A673 (cell line): ENCODE results near the gene ERAL1. TPM values are rescaled to one million over a fixed set of nuclear protein-coding genes. Genes with fewer than 3 reads are reported as not detected.

Experiments
- BruUV-seq: library from RNA; stranded (reverse); fragments of 400-500 nt; replicated peaks from 2 replicates; lab custom pipeline; 2021; lab: Mats Ljungman, UMichigan
- CTCF ChIA-PET: fragments of 300-600 bp; sonication (Branson Sonifier 250); formaldehyde crosslinking; loops from one replicate; lab custom pipeline; 2022; ENCODE audit warnings: antibody characterized with exemption; lab: Charles Lee
- POLR2A ChIA-PET: fragments of 300-600 bp; sonication (Branson Sonifier 250); formaldehyde crosslinking; loops from one replicate; lab custom pipeline; 2022; ENCODE audit warnings: antibody characterized with exemption; ENCODE audit not compliant: low non-redundant PET; lab: Charles Lee
- DNase-seq: peaks from one replicate; pipeline ENCODE4 v3.0.0-alpha.2; 2015; ENCODE audit warnings: low spot score
- H3K27ac ChIP-seq: fragments of 200-600 bp; sonication (generic); 2 replicates; pipeline ENCODE4 v1.5.1; 2016; ENCODE audit warnings: mixed run types, low read depth, mild to moderate bottlenecking, mixed read lengths, antibody characterized with exemption, low read length; ENCODE audit not compliant: poor library complexity, severe bottlenecking
- H3K27me3 ChIP-seq: fragments of 200-600 bp; sonication (generic); replicated peaks from 2 replicates; pipeline ENCODE4 v1.6.1; 2017; ENCODE audit warnings: mixed run types, low read depth, mild to moderate bottlenecking, mixed read lengths, antibody characterized with exemption, low read length; ENCODE audit not compliant: insufficient read depth, poor library complexity
- H3K36me3 ChIP-seq: fragments of 200-600 bp; sonication (generic); 2 replicates; pipeline ENCODE4 v1.6.1; 2016; ENCODE audit warnings: mixed run types, mild to moderate bottlenecking, mixed read lengths, antibody characterized with exemption, low read length; ENCODE audit not compliant: insufficient read depth, poor library complexity, severe bottlenecking
- H3K4me1 ChIP-seq: fragments of 200-600 bp; sonication (generic); 2 replicates; pipeline ENCODE4 v1.6.1; 2017; ENCODE audit warnings: mixed run types, mild to moderate bottlenecking, mixed read lengths, antibody characterized with exemption, low read length; ENCODE audit not compliant: insufficient read depth, poor library complexity, severe bottlenecking
- H3K4me3 ChIP-seq: fragments of 200-600 bp; sonication (generic); 2 replicates; pipeline ENCODE4 v1.5.1; 2016; ENCODE audit warnings: low read depth, mixed run types, mild to moderate bottlenecking, mixed read lengths, low read length; ENCODE audit not compliant: poor library complexity, severe bottlenecking
- H3K9me3 ChIP-seq: fragments of 200-600 bp; sonication (generic); 2 replicates; pipeline ENCODE4 v1.6.1; 2016; ENCODE audit warnings: mixed run types, low read depth, mild to moderate bottlenecking, mixed read lengths, antibody characterized with exemption, low read length; ENCODE audit not compliant: poor library complexity, severe bottlenecking
- CTCF ChIP-seq: fragments of 300-800, 200-600 bp; sonication (generic); conservative IDR thresholded peaks from 2 replicates; pipeline ENCODE4 v1.5.1; 2017; ENCODE audit warnings: low read depth, mild to moderate bottlenecking, antibody characterized with exemption, low read length, moderate library complexity, mixed read lengths
- EZH2 ChIP-seq: fragments of 200-600 bp; sonication (generic); IDR thresholded peaks from 2 replicates; pipeline ENCODE4 v1.6.1; 2017; ENCODE audit warnings: borderline replicate concordance, low read depth, mild to moderate bottlenecking, mixed read lengths, antibody characterized with exemption, low read length; ENCODE audit not compliant: poor library complexity, severe bottlenecking
- intact Hi-C: fragments of 100-400 bp; cut with micrococcal nuclease; formaldehyde crosslinking; loops from one replicate; pipeline ENCODE4 v1.10.0; 2022; ENCODE audit not compliant: unreplicated experiment
- microRNA-seq: library from miRNA; unstranded; fragments of <30 nt; microRNA quantifications from one replicate; pipeline ENCODE4 v1.2.0, GENCODE V29; 2021
- total RNA-seq: library from RNA; stranded (reverse); gene quantifications from 2 replicates; pipeline ENCODE4 v1.2.3, GENCODE V29; 2021

Gene ERAL1
- total RNA-seq, 1 experiment from 2014 or later: 80.5 TPM

GRCh38 chr17:28908640-28909167 lies 53.9 kb downstream of the ERAL1 start:
- no TSS peak for BruUV-seq
- peak overlapping the region; percentile 21 for H3K27ac ChIP-seq
- intact Hi-C loops: no loop called here
- ChIA-PET CTCF (interaction anchor here (1.7 kb wide), 1 partner anchor 182 kb away, joined by 4 read pairs; no protein-coding TSS in a partner anchor), POLR2A (no interaction called here)
- no peaks in the 10 kb centered on the region for H3K9me3 ChIP-seq
- no peak overlapping the region for H3K4me3 ChIP-seq
- peaks cover 84% of the 10 kb centered on the region for H3K36me3 ChIP-seq
- peaks cover 20% of the 10 kb centered on the region for H3K4me1 ChIP-seq
- TF ChIP-seq CTCF: no peak
- H3K27me3 ChIP-seq: no peaks in the 10 kb centered on the region
- no peak for DNase-seq

GRCh38 chr17:28910534-28910933 lies 55.7 kb downstream of the ERAL1 start:
- ChIA-PET POLR2A (no interaction called here), CTCF (no interaction called here)
- no TSS peak for BruUV-seq
- no peaks in the 10 kb centered on the region for H3K27me3 ChIP-seq
- no peak overlapping the region for H3K4me3 ChIP-seq
- H3K4me1 ChIP-seq: peaks cover 5% of the 10 kb centered on the region
- no peak overlapping the region for H3K27ac ChIP-seq
- H3K36me3 ChIP-seq: peaks cover 97% of the 10 kb centered on the region
- TF ChIP-seq CTCF: no peak
- TF ChIP-seq EZH2: no peak
- DNase-seq: no peak
- intact Hi-C loops: no loop called here
- no peaks in the 10 kb centered on the region for H3K9me3 ChIP-seq

Small RNAs within 50 kb of the gene (microRNA-seq; reads per million reads assigned to microRNA genes)
- not detected for gene MIR451B

Other genes starting within 250 kb of the ERAL1 start
- 34.6 and 36.8 TPM in 2 replicates for gene RSKR, start 240.8 kb upstream of the ERAL1 start, total RNA-seq
- 176 and 198 TPM in 2 replicates for gene BLTP2, start 209.9 kb upstream of the ERAL1 start, total RNA-seq
- gene SDF2, start 193.1 kb upstream of the ERAL1 start, total RNA-seq: 41.1 and 41.6 TPM in 2 replicates
- 103 and 105 TPM in 2 replicates for gene SUPT6H, start 192.8 kb upstream of the ERAL1 start, total RNA-seq
- gene PROCA1, start 143.1 kb upstream of the ERAL1 start, total RNA-seq: 4.6 and 7.8 TPM in 2 replicates
- gene RAB34, start 137.1 kb upstream of the ERAL1 start, total RNA-seq: 158 and 165 TPM in 2 replicates
- 1,563 and 1,683 TPM in 2 replicates for gene RPL23A, start 135.0 kb upstream of the ERAL1 start, total RNA-seq
- gene TLCD1, start 128.8 kb upstream of the ERAL1 start, total RNA-seq: 3.8 and 7.8 TPM in 2 replicates
- 3.9 and 4.2 TPM in 2 replicates for gene NEK8, start 126.2 kb upstream of the ERAL1 start, total RNA-seq
- 128 TPM in 2 replicates for gene TRAF4, start 111.0 kb upstream of the ERAL1 start, total RNA-seq
- gene FAM222B, start 12.2 kb upstream of the ERAL1 start, total RNA-seq: 27.3 and 31.8 TPM in 2 replicates
- gene FLOT2, start 42.7 kb downstream of the ERAL1 start, total RNA-seq: 79.1 and 112 TPM in 2 replicates
- gene DHRS13, start 48.1 kb downstream of the ERAL1 start, total RNA-seq: 37.3 and 41.9 TPM in 2 replicates
- 63.3 and 73.4 TPM in 2 replicates for gene PHF12, start 96.5 kb downstream of the ERAL1 start, total RNA-seq
- 1.5 and 2.6 TPM in 2 replicates for gene SEZ6, start 151.0 kb downstream of the ERAL1 start, total RNA-seq
- gene PIPOX, start 188.1 kb downstream of the ERAL1 start, total RNA-seq: 7.8 and 8.8 TPM in 2 replicates